Neural progenitor cell (in vitro differentiated cells): ENCODE results near the gene PCDH9. TPM values are rescaled to one million over a fixed set of nuclear protein-coding genes. Genes with fewer than 3 reads are reported as not detected.

Source experiments
- DNase-seq: peaks from one replicate; pipeline ENCODE4 v3.0.0-alpha.2; 2016; ENCODE audit warnings: low spot score
- H2AFZ ChIP-seq: fragments of 200-600 bp; sonication (generic); replicated peaks from 2 replicates; pipeline ENCODE4 v1.6.1; 2016; ENCODE audit warnings: antibody characterized with exemption
- H3F3A ChIP-seq: fragments of 200-600 bp; sonication (generic); 2 replicates; pipeline ENCODE4 v1.6.1; 2016; ENCODE audit warnings: antibody characterized with exemption, low read depth
- H3K27ac ChIP-seq: fragments of 200-600 bp; sonication (generic); 2 replicates; pipeline ENCODE4 v1.5.1; 2016; ENCODE audit warnings: mild to moderate bottlenecking
- H3K27me3 ChIP-seq: fragments of 200-600 bp; sonication (generic); 2 replicates; pipeline ENCODE4 v1.6.1; 2016; ENCODE audit warnings: mild to moderate bottlenecking, moderate library complexity
- H3K36me3 ChIP-seq: fragments of 200-600 bp; sonication (generic); 2 replicates; pipeline ENCODE4 v1.5.1; 2016
- H3K4me1 ChIP-seq: fragments of 200-600 bp; sonication (generic); 2 replicates; pipeline ENCODE4 v1.6.1; 2016; ENCODE audit warnings: mixed run types
- H3K4me2 ChIP-seq: fragments of 200-600 bp; sonication (generic); 2 replicates; pipeline ENCODE4 v1.6.1; 2016
- H3K4me3 ChIP-seq: fragments of 200-600 bp; sonication (generic); 2 replicates; pipeline ENCODE4 v1.5.1; 2016
- H3K79me2 ChIP-seq: fragments of 200-600 bp; sonication (generic); 2 replicates; pipeline ENCODE4 v1.6.1; 2016; ENCODE audit warnings: low read depth
- H3K9ac ChIP-seq: fragments of 200-600 bp; sonication (generic); 2 replicates; pipeline ENCODE4 v1.6.1; 2016
- H3K9me3 ChIP-seq: fragments of 200-600 bp; sonication (generic); 2 replicates; pipeline ENCODE4 v1.5.1; 2016; ENCODE audit warnings: low read depth
- H4K20me1 ChIP-seq: fragments of 200-600 bp; sonication (generic); 2 replicates; pipeline ENCODE4 v1.6.1; 2016; ENCODE audit warnings: low read depth
- H3K27ac Mint-ChIP-seq: 3 replicates; pipeline ENCODE4 v1.8.0; 2021; ENCODE audit warnings: mixed read lengths
- H3K27me3 Mint-ChIP-seq: 2 replicates; pipeline ENCODE4 v1.8.0; 2022; ENCODE audit warnings: low read depth, mild to moderate bottlenecking, inconsistent platforms, moderate library complexity, mixed read lengths; ENCODE audit not compliant: insufficient read depth
- H3K36me3 Mint-ChIP-seq: 3 replicates; pipeline ENCODE4 v1.8.0; 2021; ENCODE audit warnings: mixed read lengths
- H3K4me1 Mint-ChIP-seq: 3 replicates; pipeline ENCODE4 v1.8.0; 2021; ENCODE audit warnings: mixed read lengths
- H3K4me3 Mint-ChIP-seq: 3 replicates; pipeline ENCODE4 v1.8.0; 2021; ENCODE audit warnings: mild to moderate bottlenecking, moderate library complexity, mixed read lengths
- H3K9me3 Mint-ChIP-seq: 3 replicates; pipeline ENCODE4 v1.8.0; 2020; ENCODE audit warnings: mixed read lengths
- CTCF ChIP-seq: fragments of 200-600 bp; sonication (generic); IDR thresholded peaks from 2 replicates; pipeline ENCODE4 v1.5.1; 2017; ENCODE audit warnings: antibody characterized with exemption, mild to moderate bottlenecking
- EZH2 ChIP-seq: fragments of 200-600 bp; sonication (generic); IDR thresholded peaks from 2 replicates; pipeline ENCODE4 v1.6.1; 2017; ENCODE audit warnings: antibody characterized with exemption, mild to moderate bottlenecking, moderate library complexity
- EZH2phosphoT487 ChIP-seq: fragments of 200-600 bp; sonication (generic); IDR thresholded peaks from 2 replicates; pipeline ENCODE4 v1.6.1; 2017; ENCODE audit warnings: antibody characterized with exemption
- total RNA-seq: library from RNA; depleted of rRNA; stranded (reverse); fragments of >200 nt; gene quantifications from 2 replicates; pipeline ENCODE4 v1.2.3, GENCODE V29; 2015; ENCODE audit warnings: low replicate concordance

Gene PCDH9
- total RNA-seq, 1 donor from 2014 or later, result 0.24 TPM

GRCh38 chr13:67184247-67184646 is 45.9 kb downstream of the PCDH9 start:
- Histone ChIP-seq H3K27ac (no peak overlapping the region), H2AFZ (no peak overlapping the region), H4K20me1 (no peaks in the 10 kb centered on the region), H3F3A (no peaks in the 10 kb centered on the region), H3K36me3 (no peaks in the 10 kb centered on the region), H3K9ac (no peak overlapping the region), H3K4me1 (peaks cover 9% of the 10 kb centered on the region), H3K4me2 (no peak overlapping the region), H3K9me3 (no peaks in the 10 kb centered on the region), H3K4me3 (no peak overlapping the region), H3K27me3 (peaks cover 15% of the 10 kb centered on the region), H3K79me2 (no peaks in the 10 kb centered on the region)
- Mint-ChIP-seq H3K27me3 (no peaks in the 10 kb centered on the region), H3K4me1 (peaks cover 39% of the 10 kb centered on the region), H3K27ac (no peak overlapping the region), H3K36me3 (no peaks in the 10 kb centered on the region), H3K9me3 (no peaks in the 10 kb centered on the region), H3K4me3 (no peak overlapping the region)
- TF ChIP-seq CTCF, result no peak
- no peak for TF ChIP-seq EZH2phosphoT487
- no peak for TF ChIP-seq EZH2
- no peak for DNase-seq

GRCh38 chr13:67183151-67183550 is 47.0 kb downstream of the PCDH9 start:
- Histone ChIP-seq H3K27me3 (peaks cover 7% of the 10 kb centered on the region), H3K4me2 (no peak overlapping the region), H4K20me1 (no peaks in the 10 kb centered on the region), H3K4me3 (no peak overlapping the region), H3K36me3 (no peaks in the 10 kb centered on the region), H2AFZ (no peak overlapping the region), H3F3A (no peaks in the 10 kb centered on the region), H3K9ac (no peak overlapping the region), H3K79me2 (no peaks in the 10 kb centered on the region), H3K9me3 (no peaks in the 10 kb centered on the region), H3K4me1 (peaks cover 9% of the 10 kb centered on the region), H3K27ac (no peak overlapping the region)
- no peak for TF ChIP-seq CTCF
- TF ChIP-seq EZH2phosphoT487, result no peak
- no peak for TF ChIP-seq EZH2
- no peak overlapping the region for H3K27ac Mint-ChIP-seq
- H3K9me3 Mint-ChIP-seq, result no peaks in the 10 kb centered on the region
- no peaks in the 10 kb centered on the region for H3K27me3 Mint-ChIP-seq
- peaks cover 37% of the 10 kb centered on the region for H3K4me1 Mint-ChIP-seq
- DNase-seq, result no peak
- H3K4me3 Mint-ChIP-seq, result no peak overlapping the region
- no peaks in the 10 kb centered on the region for H3K36me3 Mint-ChIP-seq

GRCh38 chr13:67175836-67176459 is 54.2 kb downstream of the PCDH9 start:
- no peaks in the 10 kb centered on the region for H4K20me1 ChIP-seq
- no peak overlapping the region for H3K27ac ChIP-seq
- no peaks in the 10 kb centered on the region for H3K27me3 ChIP-seq
- DNase-seq, result peak; percentile 2
- Mint-ChIP-seq H3K4me1 (peaks cover 46% of the 10 kb centered on the region), H3K9me3 (no peaks in the 10 kb centered on the region), H3K36me3 (peaks cover 3% of the 10 kb centered on the region), H3K27me3 (peaks cover 2% of the 10 kb centered on the region), H3K27ac (peak overlapping the region; percentile 82), H3K4me3 (no peak overlapping the region)
- H3K4me1 ChIP-seq, result peaks cover 7% of the 10 kb centered on the region
- H3K9me3 ChIP-seq, result no peaks in the 10 kb centered on the region
- H3K79me2 ChIP-seq, result no peaks in the 10 kb centered on the region
- H3K4me3 ChIP-seq, result no peak overlapping the region
- no peak overlapping the region for H3K9ac ChIP-seq
- no peaks in the 10 kb centered on the region for H3F3A ChIP-seq
- no peak overlapping the region for H3K4me2 ChIP-seq
- TF ChIP-seq EZH2 (no peak), CTCF (no peak), EZH2phosphoT487 (no peak)
- no peaks in the 10 kb centered on the region for H3K36me3 ChIP-seq
- no peak overlapping the region for H2AFZ ChIP-seq
